GM23338 (cell line): ENCODE results near the gene UVSSA.

ENCODE experiments used
- EZH2 ChIP-seq: fragments of 200-600 bp; sonication (generic); IDR thresholded peaks from one replicate; pipeline ENCODE4 v1.8.0; 2017; ENCODE audit warnings: antibody characterized with exemption, mild to moderate bottlenecking, low read depth; ENCODE audit not compliant: unreplicated experiment
- EZH2phosphoT487 ChIP-seq: fragments of 200-600 bp; sonication (generic); IDR thresholded peaks from one replicate; pipeline ENCODE4 v1.8.1; 2018; ENCODE audit warnings: antibody characterized with exemption; ENCODE audit not compliant: unreplicated experiment
- POLR2AphosphoS5 ChIP-seq: IDR thresholded peaks from 2 replicates; pipeline ENCODE4 v1.6.1; 2016; ENCODE audit warnings: antibody characterized with exemption, low read depth
- TF ChIP-seq, protein P1 (sequence below), 2 experiments: fragments of 200-600 bp in 1 of 2; sonication (generic) in 1 of 2; conservative IDR thresholded peaks; 2 replicates each; pipeline versions ENCODE4 v1.5.1 to v1.6.1; 2016 to 2017; ENCODE audit warnings: antibody characterized with exemption in 2 of 2, low read depth in 2 of 2, mild to moderate bottlenecking in 2 of 2, moderate library complexity in 1 of 2
- TF ChIP-seq, protein P2 (sequence below): IDR thresholded peaks from one replicate; pipeline ENCODE4 v1.6.1; 2018; ENCODE audit warnings: antibody characterized with exemption; ENCODE audit not compliant: unreplicated experiment

DNA sequence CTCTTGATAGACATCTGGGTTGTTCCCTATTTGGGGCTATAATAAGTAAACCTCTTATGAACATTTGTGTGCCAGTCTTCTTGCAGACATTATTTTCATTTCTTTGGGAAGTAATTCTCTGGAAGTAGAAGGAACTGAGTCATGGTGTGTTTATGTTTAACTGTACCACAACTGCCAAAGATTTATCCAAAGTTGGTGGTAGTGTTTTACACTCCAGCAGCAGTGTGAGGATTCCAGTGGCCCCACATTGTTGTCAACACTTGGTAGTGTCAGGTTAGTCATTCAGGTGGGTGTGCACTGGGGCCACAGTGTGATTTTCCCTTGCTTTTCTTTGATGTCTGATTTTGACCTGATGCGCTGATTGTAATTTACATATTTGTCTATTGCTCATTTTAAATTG, 5.0 kb upstream of the UVSSA start:
- TF ChIP-seq, protein P1, sequence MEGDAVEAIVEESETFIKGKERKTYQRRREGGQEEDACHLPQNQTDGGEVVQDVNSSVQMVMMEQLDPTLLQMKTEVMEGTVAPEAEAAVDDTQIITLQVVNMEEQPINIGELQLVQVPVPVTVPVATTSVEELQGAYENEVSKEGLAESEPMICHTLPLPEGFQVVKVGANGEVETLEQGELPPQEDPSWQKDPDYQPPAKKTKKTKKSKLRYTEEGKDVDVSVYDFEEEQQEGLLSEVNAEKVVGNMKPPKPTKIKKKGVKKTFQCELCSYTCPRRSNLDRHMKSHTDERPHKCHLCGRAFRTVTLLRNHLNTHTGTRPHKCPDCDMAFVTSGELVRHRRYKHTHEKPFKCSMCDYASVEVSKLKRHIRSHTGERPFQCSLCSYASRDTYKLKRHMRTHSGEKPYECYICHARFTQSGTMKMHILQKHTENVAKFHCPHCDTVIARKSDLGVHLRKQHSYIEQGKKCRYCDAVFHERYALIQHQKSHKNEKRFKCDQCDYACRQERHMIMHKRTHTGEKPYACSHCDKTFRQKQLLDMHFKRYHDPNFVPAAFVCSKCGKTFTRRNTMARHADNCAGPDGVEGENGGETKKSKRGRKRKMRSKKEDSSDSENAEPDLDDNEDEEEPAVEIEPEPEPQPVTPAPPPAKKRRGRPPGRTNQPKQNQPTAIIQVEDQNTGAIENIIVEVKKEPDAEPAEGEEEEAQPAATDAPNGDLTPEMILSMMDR (conservative IDR thresholded peaks at IDR 0.05; ENCODE audit: low read depth in 2 of 2): no peak
- TF ChIP-seq POLR2AphosphoS5: no peak
- TF ChIP-seq, protein P2, sequence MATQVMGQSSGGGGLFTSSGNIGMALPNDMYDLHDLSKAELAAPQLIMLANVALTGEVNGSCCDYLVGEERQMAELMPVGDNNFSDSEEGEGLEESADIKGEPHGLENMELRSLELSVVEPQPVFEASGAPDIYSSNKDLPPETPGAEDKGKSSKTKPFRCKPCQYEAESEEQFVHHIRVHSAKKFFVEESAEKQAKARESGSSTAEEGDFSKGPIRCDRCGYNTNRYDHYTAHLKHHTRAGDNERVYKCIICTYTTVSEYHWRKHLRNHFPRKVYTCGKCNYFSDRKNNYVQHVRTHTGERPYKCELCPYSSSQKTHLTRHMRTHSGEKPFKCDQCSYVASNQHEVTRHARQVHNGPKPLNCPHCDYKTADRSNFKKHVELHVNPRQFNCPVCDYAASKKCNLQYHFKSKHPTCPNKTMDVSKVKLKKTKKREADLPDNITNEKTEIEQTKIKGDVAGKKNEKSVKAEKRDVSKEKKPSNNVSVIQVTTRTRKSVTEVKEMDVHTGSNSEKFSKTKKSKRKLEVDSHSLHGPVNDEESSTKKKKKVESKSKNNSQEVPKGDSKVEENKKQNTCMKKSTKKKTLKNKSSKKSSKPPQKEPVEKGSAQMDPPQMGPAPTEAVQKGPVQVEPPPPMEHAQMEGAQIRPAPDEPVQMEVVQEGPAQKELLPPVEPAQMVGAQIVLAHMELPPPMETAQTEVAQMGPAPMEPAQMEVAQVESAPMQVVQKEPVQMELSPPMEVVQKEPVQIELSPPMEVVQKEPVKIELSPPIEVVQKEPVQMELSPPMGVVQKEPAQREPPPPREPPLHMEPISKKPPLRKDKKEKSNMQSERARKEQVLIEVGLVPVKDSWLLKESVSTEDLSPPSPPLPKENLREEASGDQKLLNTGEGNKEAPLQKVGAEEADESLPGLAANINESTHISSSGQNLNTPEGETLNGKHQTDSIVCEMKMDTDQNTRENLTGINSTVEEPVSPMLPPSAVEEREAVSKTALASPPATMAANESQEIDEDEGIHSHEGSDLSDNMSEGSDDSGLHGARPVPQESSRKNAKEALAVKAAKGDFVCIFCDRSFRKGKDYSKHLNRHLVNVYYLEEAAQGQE: no peak
- TF ChIP-seq EZH2phosphoT487: no peak
- no peak for TF ChIP-seq EZH2
